ENCODE results near the gene PRSS27.
"Not testable (repeated sequence)": the region's sequence is repeated elsewhere in the genome, so short reads cannot be mapped to it uniquely, and the experiment has no call there.

DNA sequence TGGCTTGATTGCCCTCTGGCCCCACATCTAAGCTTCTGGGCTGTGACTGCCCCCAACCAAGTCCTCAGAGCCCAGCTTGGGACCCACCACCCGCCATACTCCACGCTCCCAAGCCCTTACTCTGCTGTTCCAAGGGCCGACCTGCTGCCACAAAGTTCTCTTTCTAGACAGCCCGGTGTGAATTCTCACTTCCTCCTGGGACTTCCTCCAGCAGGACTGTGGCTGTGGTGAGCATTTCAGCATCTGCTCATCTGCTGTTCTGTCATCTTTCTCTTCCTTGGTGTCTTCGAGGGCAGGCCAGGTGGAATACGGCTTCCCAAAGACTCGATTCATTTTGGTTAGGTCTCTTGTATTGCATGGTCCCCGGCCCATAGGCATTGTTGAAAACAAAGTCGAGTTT lies 33.9 kb downstream of the PRSS27 start:
- not testable (repeated sequence) for TF ChIP-seq CTCF, POLR2A, POLR2AphosphoS5 (IDR thresholded peaks at IDR 0.05)

All from upper lobe of left lung (tissue), 4 donors.